Common myeloid progenitor, CD34-positive (primary cell): ENCODE measurements around the gene MELK.

Experiments used
- CTCF ChIA-PET: fragments of 350-600 bp; sonication (Branson Sonifier 250); formaldehyde crosslinking; loops from one replicate; lab custom pipeline; 2021; ENCODE audit warnings: antibody characterized with exemption; lab: Charles Lee
- POLR2A ChIA-PET: fragments of 350-600 bp; sonication (Branson Sonifier 250); formaldehyde crosslinking; loops from one replicate; lab custom pipeline; 2021; ENCODE audit warnings: antibody characterized with exemption; lab: Charles Lee
- DNase-seq, 3 donors: peaks; one replicate each; pipeline versions ENCODE4 v3.0.0 to v3.0.0-alpha.2; 2013
- H3K27ac ChIP-seq, 2 experiments: 1 replicate in 1 of 2; 2 replicates in 1 of 2; pipeline ENCODE4 v1.7.0; 2013; ENCODE audit warnings: inconsistent platforms in 2 of 2, low read length in 2 of 2, mild to moderate bottlenecking in 2 of 2, low read depth in 1 of 2, moderate library complexity in 1 of 2; ENCODE audit not compliant: severe bottlenecking in 2 of 2, insufficient read depth in 1 of 2, poor library complexity in 1 of 2
- H3K27me3 ChIP-seq, 5 experiments: replicated peaks in 2 of 5; 1 replicate in 3 of 5; 2 replicates in 2 of 5; pipeline versions ENCODE4 v1.6.1 to v1.7.0; 2013; ENCODE audit warnings: low read length in 4 of 5, mild to moderate bottlenecking in 2 of 5, moderate library complexity in 2 of 5, inconsistent platforms in 1 of 5; ENCODE audit not compliant: insufficient read depth in 5 of 5, control insufficient read depth in 4 of 5
- H3K36me3 ChIP-seq, 4 experiments: 1 replicate in 2 of 4; 2 replicates in 2 of 4; pipeline versions ENCODE4 v1.6.1 to v1.7.0; 2013; ENCODE audit warnings: low read length in 3 of 4, control low read depth in 1 of 4, mild to moderate bottlenecking in 1 of 4; ENCODE audit not compliant: control insufficient read depth in 4 of 4, insufficient read depth in 4 of 4
- H3K4me1 ChIP-seq, 4 experiments: 1 replicate in 3 of 4; 2 replicates in 1 of 4; pipeline versions ENCODE4 v1.6.1 to v1.7.1; 2013; ENCODE audit warnings: low read length in 3 of 4, mild to moderate bottlenecking in 3 of 4, control low read depth in 1 of 4, inconsistent platforms in 1 of 4, moderate library complexity in 1 of 4; ENCODE audit not compliant: control insufficient read depth in 4 of 4, insufficient read depth in 4 of 4; ENCODE audit errors: control extremely low read depth in 1 of 4
- H3K4me3 ChIP-seq, 7 experiments: 1 replicate in 4 of 7; 2 replicates in 3 of 7; pipeline versions ENCODE4 v1.5.1 to v1.7.0; 2013; ENCODE audit warnings: mild to moderate bottlenecking in 7 of 7, low read length in 6 of 7, moderate library complexity in 6 of 7, inconsistent platforms in 2 of 7, low read depth in 2 of 7, control low read depth in 1 of 7; ENCODE audit not compliant: insufficient read depth in 4 of 7, control insufficient read depth in 1 of 7; ENCODE audit errors: extremely low read depth in 1 of 7
- H3K9me3 ChIP-seq, 5 experiments: 1 replicate in 4 of 5; 2 replicates in 1 of 5; pipeline versions ENCODE4 v1.6.1 to v1.7.1; 2013; ENCODE audit warnings: low read length in 4 of 5, mild to moderate bottlenecking in 2 of 5, inconsistent platforms in 1 of 5, low read depth in 1 of 5, moderate library complexity in 1 of 5; ENCODE audit not compliant: control insufficient read depth in 4 of 5, insufficient read depth in 2 of 5; ENCODE audit errors: control extremely low read depth in 1 of 5
- WGBS: methylation state at CpG from one replicate; pipeline ENCODE4 v1.1.5; 2013; ENCODE audit not compliant: insufficient coverage; 5-methylcytosine and 5-hydroxymethylcytosine counted together

Gene MELK

DNA sequence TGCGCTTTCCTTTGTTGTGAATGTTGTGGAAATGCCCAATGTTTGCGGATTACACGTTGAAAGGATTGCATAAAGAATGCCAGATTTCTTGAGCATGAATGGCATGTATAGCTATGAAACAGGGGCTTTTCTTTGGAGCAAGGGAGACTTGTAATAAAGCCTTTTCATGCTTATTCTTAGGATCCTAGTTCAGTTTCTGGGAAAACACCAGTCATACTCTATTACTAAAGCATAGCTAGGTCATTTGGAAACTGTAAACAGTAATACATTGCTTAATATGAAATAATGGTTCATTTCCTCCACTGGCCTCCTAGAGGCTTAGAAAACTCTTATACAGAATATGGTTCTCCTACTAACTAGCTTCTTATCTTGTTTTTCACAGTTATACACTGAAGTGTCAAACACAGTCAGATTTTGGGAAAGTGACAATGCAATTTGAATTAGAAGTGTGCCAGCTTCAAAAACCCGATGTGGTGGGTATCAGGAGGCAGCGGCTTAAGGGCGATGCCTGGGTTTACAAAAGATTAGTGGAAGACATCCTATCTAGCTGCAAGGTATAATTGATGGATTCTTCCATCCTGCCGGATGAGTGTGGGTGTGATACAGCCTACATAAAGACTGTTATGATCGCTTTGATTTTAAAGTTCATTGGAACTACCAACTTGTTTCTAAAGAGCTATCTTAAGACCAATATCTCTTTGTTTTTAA lies 104.2 kb downstream of the MELK start:
- POLR2A ChIA-PET = interaction anchor here (1.0 kb wide), 1 partner anchor 10 kb away, joined by 5 read pairs; no protein-coding TSS in a partner anchor
- CTCF ChIA-PET = interaction anchor here (1.0 to 1.2 kb wide), 4 partner anchors 11 to 40 kb away, joined by 3 to 4 read pairs (median 3); no protein-coding TSS in a partner anchor
- 41% methylated on average over 3 of the region's 8 CpGs for WGBS
- peaks cover 0 to 6% (median 4%) of the 10 kb centered on the region in 5 experiments for H3K9me3 ChIP-seq
- DNase-seq = peak; percentile 4 to 76 (median 61)
- peak overlapping the region in 1 of 7 experiments; percentile 33 for H3K4me3 ChIP-seq
- no peak overlapping the region for H3K27ac ChIP-seq
- no peaks in the 10 kb centered on the region for H3K27me3 ChIP-seq
- H3K36me3 ChIP-seq = peaks cover 3 to 33% (median 5%) of the 10 kb centered on the region in 4 experiments
- peaks cover 0 to 16% (median 0%) of the 10 kb centered on the region in 4 experiments for H3K4me1 ChIP-seq

GRCh38 chr9:36677611-36678010 lies 104.9 kb downstream of the MELK start:
- POLR2A ChIA-PET = interaction anchor here (1.0 kb wide), 1 partner anchor 11 kb away, joined by 5 read pairs; no protein-coding TSS in a partner anchor
- CTCF ChIA-PET = interaction anchor here (0.7 to 1.4 kb wide), 4 partner anchors 12 to 547 kb away, joined by 3 to 4 read pairs (median 3); no protein-coding TSS in a partner anchor
- H3K9me3 ChIP-seq = peaks cover 0 to 9% (median 4%) of the 10 kb centered on the region in 5 experiments
- no peak overlapping the region for H3K27ac ChIP-seq
- peaks cover 0 to 16% (median 0%) of the 10 kb centered on the region in 4 experiments for H3K4me1 ChIP-seq
- no CpG with 5 or more reads among the region's 2 CpGs for WGBS
- H3K36me3 ChIP-seq = peaks cover 3 to 29% (median 4%) of the 10 kb centered on the region in 4 experiments
- H3K27me3 ChIP-seq = no peaks in the 10 kb centered on the region
- DNase-seq = peak in 2 of 3 donors; percentile 21 to 47
- no peak overlapping the region for H3K4me3 ChIP-seq

DNA sequence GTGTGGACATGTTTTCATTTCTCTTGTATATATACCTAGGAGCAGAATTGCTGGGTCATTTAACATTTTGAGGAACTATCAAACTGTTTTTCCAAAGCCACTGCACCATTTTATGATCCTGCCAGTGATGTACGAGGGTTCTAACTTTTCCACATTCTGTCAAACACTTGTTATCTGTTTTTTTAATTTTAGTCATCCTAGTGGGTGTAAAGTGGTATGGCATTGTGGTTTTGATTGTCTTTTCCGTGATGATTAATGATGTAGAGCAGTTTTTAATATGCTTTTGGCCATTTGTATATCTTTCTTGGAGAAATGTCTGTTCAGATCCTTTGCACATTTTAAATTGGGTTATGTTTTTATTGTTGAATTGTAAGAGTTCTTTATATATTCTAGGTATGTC lies 107.0 kb downstream of the MELK start:
- H3K4me1 ChIP-seq = peaks cover 0 to 16% (median 0%) of the 10 kb centered on the region in 4 experiments
- WGBS = 83% methylated on average over 1 of the region's 2 CpGs
- CTCF ChIA-PET = no interaction called here
- no peak overlapping the region for H3K4me3 ChIP-seq
- POLR2A ChIA-PET = no interaction called here
- H3K27me3 ChIP-seq = no peaks in the 10 kb centered on the region
- H3K27ac ChIP-seq = no peak overlapping the region
- peaks cover 0 to 14% (median 5%) of the 10 kb centered on the region in 5 experiments for H3K9me3 ChIP-seq
- H3K36me3 ChIP-seq = peaks cover 0 to 22% (median 4%) of the 10 kb centered on the region in 4 experiments
- DNase-seq = peak in 2 of 3 donors; percentile 10 to 26

GRCh38 chr9:36686471-36686870 lies 113.8 kb downstream of the MELK start:
- POLR2A ChIA-PET = no interaction called here
- WGBS = 100% methylated on average over 1 of the region's 3 CpGs

GRCh38 chr9:36690412-36691168 lies 117.9 kb downstream of the MELK start:
- 100% methylated on average over 1 of the region's 1 CpG for WGBS
- DNase-seq = no peak
- POLR2A ChIA-PET = no interaction called here

More at GRCh38 chr9:36686471-36686870, 113.8 kb downstream of the MELK start:
- Histone ChIP-seq H3K27ac (no peak overlapping the region), H3K4me3 (no peak overlapping the region), H3K9me3 (peaks cover 0 to 15% (median 3%) of the 10 kb centered on the region in 5 experiments), H3K36me3 (no peaks in the 10 kb centered on the region), H3K4me1 (no peaks in the 10 kb centered on the region), H3K27me3 (no peaks in the 10 kb centered on the region)
- CTCF ChIA-PET = interaction anchor here (1.2 kb wide), 2 partner anchors 13 to 49 kb away, joined by 3 read pairs; no protein-coding TSS in a partner anchor
- no peak for DNase-seq

DNA sequence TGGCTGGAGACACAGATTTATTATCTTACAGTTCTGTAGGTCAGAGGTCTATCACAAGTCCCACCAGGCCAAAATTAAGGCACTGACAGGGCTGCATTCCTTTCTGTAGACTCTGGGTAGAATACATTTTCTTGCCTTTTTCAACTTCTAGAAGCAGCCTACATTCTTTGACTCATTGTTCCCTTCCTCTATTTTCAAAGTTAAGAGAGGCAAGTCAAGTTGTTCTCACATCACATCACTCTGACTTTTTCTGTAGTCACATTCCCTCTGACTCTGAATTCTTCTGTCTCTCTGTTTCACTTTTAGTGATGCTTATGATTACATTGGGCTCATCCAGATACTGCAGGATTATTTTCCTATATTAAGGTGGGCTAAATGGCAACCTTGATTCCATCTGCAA lies 119.0 kb downstream of the MELK start:
- Histone ChIP-seq H3K4me1 (no peaks in the 10 kb centered on the region), H3K27ac (no peak overlapping the region), H3K9me3 (peaks cover 0 to 4% (median 0%) of the 10 kb centered on the region in 5 experiments), H3K4me3 (no peak overlapping the region), H3K36me3 (no peaks in the 10 kb centered on the region), H3K27me3 (no peaks in the 10 kb centered on the region)
- POLR2A ChIA-PET = no interaction called here
- CTCF ChIA-PET = no interaction called here
- no peak for DNase-seq

More at GRCh38 chr9:36690412-36691168, 117.9 kb downstream of the MELK start:
- CTCF ChIA-PET = interaction anchor here (0.5 to 0.8 kb wide), 2 partner anchors 12 to 1025 kb away, joined by 3 to 4 read pairs; no protein-coding TSS in a partner anchor
- Histone ChIP-seq H3K4me3 (no peak overlapping the region), H3K36me3 (no peaks in the 10 kb centered on the region), H3K4me1 (no peaks in the 10 kb centered on the region), H3K9me3 (peaks cover 0 to 4% (median 0%) of the 10 kb centered on the region in 5 experiments), H3K27me3 (no peaks in the 10 kb centered on the region), H3K27ac (no peak overlapping the region)
